NCI-H187 (cell line): ENCODE results near the gene CEP57L1.
"Not testable (repeated sequence)": the region's sequence is repeated elsewhere in the genome, so short reads cannot be mapped to it uniquely, and the experiment has no call there.

Source experiments
- DNase-seq, 2 experiments: peaks; one replicate each; lab custom pipeline; 2025; lab: John Stamatoyannopoulos, UW

CEP57L1 gene

DNA sequence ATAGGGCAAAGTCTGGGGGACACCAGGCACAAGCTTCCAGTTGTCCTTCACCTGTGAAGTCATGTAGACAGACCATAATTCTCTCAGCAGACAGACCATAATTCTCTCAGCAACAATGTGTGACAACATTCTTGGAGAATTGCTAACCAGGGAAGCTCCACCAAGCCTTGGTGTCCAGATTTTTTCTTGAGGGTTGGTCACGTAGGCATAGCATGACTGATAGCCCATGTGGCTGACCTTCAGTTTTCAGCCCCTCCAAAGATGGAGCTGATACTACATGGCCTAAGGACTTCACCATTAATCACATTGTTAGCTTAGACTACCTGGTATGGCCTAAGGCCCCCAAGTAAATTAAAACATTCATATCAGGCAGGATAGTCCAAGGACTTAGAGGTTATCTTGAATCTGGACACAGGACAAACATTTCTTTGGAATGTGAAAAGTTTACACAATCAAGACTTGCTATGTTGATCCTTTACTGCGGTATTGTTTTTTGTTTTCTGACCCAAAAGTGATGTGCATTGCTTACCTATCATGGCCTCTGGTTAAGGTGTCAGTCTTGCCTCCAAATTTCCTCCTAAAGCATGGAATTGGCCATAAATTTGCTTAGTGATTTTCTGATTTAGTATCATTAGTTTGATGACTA, 76.9 kb downstream of the CEP57L1 start:
- no peak for DNase-seq

DNA sequence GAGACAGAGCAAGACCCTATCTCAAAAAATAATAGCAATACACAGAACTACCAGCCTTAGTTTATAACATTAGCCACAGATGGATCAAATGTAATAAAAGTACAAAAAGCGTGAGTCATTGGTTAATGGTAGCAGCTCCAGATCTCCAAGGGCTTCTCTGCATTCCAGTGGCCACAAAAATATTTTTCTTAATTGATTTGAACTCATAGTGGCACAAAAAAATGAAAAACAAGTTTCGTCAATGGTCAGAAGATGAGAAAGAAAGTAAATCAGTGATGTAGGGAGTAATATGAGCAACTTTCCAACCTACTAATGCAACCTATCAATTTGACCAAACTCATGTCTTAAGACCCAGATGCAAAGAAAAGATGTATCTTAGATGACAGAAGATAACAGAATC, 79.6 kb downstream of the CEP57L1 start:
- no peak for DNase-seq

DNA sequence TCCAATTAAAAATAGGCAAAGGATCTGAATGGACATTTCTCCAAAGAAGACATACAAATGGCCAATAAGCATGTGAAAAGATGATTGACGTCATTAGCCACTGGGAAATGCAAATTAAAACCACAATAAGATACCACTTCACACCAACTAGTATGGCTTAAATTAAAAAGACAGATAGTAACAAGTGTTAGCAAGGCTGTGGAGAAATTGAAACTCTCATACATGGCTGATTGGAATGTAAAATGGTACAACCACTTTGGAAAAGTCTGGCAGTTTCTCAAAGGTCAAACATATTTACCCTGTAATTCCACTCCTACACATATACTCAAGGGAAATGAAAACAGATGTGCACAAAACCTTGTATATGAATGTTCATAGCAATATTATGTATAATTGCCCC, 83.6 kb downstream of the CEP57L1 start:
- no peak for DNase-seq

DNA sequence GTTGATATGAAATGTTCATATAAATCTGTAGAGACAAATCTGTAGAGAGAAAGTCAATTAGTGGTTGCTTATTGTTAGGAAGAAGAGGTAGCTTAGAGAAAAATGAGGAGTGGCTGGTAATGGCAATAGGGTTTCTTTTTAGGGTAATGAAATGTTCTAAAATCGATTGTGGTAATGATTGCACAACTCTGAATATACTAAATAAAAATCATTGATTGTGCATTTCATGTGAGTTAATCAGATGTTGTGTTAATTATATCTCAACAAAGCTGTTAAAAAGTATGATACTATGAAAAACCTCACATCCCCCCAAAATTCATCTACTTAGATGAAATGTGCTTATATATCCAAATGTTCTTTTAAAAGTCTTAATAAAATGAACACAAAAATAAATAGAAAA, 84.2 kb downstream of the CEP57L1 start:
- no peak for DNase-seq

DNA sequence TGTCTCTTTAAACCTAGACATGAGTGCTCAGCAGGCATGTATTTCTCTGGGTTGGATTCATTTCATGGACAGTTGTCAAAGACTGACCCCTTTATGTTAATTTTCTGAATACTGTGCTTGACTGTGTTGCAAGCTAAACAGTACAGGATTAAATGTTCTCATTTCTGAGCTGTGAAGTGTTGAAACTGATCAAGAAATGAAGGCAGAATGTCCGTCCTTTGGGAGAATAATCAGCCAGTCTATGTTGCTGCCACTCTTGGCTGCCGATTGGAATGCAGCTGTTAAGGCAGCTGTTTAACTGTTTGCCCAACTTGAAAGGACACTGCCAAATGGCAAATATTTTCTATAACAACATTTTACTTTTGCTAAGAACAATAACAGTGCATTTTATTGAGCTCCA, 87.3 kb downstream of the CEP57L1 start:
- no peak for DNase-seq

DNA sequence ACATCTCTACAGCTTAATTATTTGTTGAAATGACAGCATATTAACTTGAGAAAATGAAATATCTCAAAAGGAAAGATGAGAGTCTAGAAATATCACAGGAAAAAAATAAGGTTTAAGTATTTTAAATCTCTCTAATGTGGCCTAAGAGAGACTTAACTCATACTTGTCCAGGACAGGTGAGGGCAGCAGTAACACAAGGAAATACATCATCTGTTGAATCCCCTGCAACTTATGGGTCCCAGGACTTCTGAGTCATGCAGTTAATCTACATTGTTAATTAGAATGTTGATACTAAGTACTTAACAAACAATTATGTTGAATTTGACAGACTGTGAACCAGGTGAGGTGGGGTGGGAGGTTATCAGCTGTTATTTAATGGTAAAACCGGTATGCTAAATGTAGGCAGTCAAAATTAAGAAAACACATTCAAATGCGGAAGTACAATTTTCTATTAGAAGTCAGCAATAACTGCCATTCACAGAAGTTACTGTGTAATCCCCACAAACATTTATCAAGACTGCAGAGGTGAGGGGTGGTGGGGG, 87.9 kb downstream of the CEP57L1 start:
- no peak for DNase-seq

DNA sequence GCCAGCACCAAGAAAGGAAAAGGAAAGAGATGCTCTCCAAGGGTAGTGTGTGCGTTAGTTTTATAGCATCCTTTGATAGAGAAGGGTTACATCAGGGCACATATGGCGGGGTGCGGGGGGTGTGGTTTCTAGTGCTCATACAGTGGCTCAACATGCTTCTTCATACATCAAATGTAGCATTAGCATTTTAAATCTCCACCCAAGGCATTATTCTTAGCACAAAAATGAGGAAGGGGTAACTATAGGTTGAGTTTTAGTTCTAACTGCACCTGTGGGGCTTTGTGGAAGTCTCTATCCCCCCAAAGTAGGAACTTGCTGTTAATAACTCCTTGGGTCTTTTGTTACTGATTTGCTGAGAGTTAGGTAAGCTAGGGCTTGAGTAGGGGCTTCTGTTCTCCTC, 89.3 kb downstream of the CEP57L1 start:
- DNase-seq = no peak

DNA sequence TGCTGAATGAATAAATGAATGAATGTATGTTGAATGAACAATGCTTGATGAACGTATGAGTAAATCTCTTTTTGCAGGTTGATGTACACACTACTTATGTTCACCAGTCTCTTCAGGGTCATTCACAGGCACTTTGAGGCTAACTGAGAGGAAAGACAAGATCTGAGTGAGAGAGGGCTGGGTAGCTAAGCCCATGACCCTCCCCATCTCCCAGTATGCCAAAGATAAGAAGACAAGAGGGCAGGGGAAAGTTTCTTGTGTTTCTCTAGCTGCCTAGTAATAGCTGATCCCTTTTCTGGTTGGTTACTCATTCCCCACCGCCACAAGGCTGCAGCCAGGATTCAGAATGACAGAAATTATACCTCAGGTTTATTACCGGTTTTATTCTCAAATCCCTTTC, 90.7 kb downstream of the CEP57L1 start:
- DNase-seq = no peak

DNA sequence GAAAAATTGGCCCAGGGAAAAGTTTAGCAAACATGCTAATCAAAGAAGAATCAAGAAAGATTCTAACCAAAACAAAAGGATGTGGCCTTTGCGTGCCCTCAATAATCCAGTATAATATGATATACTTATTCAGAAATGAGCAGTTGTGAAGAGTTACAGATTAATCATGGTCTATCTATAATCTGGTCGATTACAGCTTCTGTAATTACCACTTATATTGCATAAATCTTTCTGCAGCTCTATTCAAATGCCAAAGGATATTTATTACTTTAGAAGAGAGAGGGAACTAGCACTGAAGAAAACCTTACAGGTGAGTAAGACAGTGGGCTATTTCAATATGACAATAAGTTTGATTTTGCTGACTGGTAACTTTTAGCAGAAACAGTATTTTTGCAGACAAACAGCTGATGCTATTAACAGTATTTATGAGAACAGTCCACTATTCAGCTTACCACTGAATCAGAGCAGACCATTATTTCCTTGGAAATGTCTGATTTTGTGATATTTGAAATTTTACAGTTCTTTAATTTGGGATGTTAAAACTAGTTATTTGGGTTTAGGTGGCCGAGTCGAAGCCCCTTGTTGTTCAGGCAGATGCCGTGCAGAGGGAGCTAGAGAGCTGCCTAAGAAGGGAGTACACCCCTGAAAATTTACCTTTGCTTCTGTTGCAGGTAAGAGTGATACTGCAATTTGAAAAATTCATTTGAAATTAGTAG, 92.2 kb downstream of the CEP57L1 start:
- peak; percentile 4 to 8 for DNase-seq

DNA sequence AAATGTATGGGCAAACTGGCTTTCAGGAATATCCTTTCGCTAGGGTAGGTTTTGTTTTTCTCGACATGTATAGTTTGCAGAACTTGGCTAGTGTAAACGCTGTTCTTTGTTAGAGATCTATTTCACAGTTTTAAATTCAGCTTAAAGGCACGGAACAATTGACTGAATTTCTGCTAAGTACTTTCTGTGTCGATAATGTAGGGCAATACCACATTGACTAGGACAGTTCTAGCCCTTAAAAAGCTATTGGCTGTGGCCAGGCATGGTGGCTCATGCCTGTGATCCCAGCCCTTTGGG, 92.8 kb downstream of the CEP57L1 start:
- no peak for DNase-seq

DNA sequence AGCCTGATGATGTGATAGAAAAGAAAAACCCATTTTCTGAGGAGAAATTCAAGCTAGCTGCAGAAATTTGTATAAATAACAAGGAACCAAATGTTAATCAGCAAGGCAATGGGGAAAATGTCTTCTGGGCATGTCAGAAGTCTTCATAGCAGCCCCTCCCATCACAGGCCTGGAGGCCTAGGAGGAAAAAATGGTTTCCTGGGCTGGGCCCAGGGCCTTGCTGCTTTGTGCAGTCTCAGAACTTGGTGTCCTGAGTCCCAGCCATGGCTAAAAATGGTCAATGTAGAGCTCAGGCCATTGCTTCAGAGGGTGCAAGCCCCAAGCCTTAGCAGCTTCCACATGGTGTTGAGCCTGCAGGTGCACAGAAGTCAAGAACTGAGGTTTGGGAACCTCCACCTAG, 96.1 kb downstream of the CEP57L1 start:
- not testable (repeated sequence) for DNase-seq

DNA sequence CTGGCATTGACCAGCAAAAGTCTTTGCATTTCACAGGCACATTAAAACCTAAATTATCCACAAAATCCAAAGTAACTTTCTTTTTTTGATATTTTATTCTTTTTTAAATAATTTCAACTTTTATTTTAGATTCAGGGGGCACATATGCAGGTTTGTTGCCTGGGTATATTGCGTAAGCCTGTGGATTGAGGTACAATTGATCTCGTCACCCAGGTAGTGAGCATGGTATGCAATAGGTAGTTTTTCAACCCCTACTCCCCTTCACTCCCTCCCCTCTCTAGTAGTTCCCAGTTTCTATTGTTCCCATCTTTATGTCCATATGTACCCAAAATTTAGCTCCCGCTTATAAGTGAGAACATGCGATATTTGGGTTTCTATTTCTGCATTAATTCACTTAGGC, 97.6 kb downstream of the CEP57L1 start:
- DNase-seq = no peak

DNA sequence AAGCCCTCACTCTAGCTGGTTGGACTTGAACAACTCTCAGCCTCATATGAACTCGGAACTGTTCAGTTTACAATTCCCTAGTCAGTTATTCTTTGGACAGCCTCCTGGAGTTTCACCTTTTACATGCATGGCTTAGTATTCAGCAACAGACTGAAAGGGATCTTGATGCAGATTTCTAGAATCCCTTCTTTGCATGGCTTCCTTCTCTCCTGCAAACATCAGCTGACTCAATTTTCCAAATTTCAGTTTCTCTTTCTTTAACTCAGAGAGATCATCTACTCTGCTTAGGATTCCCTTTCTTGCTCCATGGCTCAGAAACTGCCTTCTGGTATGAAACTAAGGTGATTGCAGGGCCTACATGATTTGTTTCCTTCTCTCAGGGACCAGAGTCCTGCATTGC, 99.6 kb downstream of the CEP57L1 start:
- no peak for DNase-seq

DNA sequence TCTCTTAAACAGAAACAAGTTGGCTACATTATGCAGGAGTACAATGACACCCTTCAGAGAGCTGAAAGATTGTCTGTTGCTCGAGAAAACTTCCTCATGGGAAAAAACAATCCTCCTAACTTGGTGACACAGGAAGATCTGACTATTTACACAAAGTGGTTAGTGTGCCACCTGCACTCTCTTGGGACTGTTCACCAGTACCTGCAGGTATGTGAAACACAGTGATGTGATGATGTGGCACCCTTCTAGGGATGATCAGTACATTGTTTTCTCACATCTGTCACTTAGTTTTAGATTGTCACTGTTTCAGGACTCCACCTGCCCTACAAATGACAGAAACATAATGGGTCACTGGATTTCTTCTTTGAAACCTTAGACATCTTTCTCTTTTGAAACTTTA, 101.8 kb downstream of the CEP57L1 start:
- DNase-seq = no peak

DNA sequence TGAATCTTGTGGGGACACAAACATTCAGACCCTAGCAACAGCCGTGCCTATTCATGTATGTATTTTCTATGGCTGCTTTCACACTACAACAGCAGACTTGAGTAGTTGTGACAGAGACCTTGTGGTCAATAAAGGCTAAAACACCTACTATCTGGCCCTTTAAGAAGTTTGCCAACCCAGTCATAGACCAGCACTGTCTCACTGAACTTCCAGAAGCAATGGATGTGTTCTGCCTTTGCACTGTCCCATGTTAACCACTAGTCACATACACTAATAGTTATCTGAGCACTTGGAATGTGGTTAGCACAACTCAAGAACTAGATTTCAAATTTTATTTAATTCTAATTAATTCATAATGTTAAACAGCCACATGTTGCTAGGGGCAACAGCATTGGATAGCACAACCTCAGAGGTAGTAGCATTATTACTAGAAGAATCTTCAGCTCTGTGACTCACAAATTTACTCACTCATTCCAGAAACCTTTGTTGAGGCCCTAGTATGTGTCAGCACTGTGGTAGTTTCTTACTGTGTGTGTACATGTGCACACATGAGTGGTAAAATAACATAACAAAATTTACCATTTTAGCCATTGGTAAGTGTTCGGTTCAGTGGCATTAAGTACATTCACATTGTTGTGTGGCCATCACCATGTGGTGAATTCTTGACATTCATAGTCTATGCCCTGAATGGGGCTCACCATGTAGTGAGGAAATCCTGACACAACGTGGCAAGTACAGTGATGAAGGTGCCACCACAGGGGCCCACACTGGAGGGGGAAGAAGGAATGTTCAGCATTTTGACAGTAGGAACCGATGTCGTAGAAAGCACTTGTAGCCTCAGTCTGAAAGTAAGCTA, 107.3 kb downstream of the CEP57L1 start:
- DNase-seq = no peak

DNA sequence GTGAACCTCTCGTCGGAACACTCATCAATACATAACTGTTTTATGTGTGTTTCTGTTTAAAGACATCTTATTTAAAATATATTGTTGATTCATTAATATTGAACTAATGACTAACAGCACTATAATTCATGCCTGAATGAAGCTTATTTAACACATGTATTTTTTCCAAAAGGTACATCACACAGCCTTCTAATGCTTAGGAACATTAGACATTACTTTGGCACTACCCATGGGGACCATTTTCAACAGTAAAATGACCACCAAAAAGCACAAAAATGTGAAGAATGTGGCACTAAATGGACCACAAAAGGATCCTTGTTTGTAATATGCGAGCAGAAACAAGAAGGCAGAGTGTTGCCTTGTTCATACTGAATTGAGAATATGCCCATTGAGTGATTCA, 109.2 kb downstream of the CEP57L1 start:
- no peak for DNase-seq

DNA sequence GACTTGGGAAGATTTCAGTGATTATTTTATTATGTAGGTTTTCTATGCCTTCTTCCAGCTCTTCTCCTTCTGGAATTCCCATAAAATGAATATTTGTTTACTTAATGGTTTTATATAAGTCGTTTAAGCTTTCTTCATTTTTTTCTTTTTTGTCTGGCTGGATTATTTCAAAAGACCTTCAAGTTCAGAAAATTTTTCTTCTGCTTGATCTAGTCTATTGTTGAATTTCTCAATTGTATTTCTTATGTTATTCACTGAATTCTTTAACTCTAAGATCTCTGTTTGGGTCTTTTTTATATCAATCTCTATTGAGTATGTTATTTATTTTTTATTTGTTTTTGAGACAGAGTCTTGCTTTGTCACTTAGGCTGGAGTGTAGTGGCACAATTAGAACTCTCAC, 117.4 kb downstream of the CEP57L1 start:
- DNase-seq = no peak
